Fibroblast of lung (primary cell): ENCODE results near the gene NIPSNAP2.
"Not testable (repeated sequence)": the region's sequence is repeated elsewhere in the genome, so short reads cannot be mapped to it uniquely, and the experiment has no call there.

Source experiments
- EZH2 ChIP-seq: IDR thresholded peaks from 2 replicates; pipeline ENCODE4 v1.5.1; 2012; ENCODE audit warnings: low read length, control low read depth, mild to moderate bottlenecking; ENCODE audit errors: missing control alignments
- TF ChIP-seq, protein P1 (sequence below), 2 donors: IDR thresholded peaks in 1 of 2; conservative IDR thresholded peaks in 1 of 2; 1 replicate in 1 of 2; 2 replicates in 1 of 2; pipeline ENCODE4 v1.5.1; 2011 to 2012; ENCODE audit warnings: low read length in 2 of 2, control low read depth in 1 of 2, inconsistent platforms in 1 of 2, low read depth in 1 of 2, mild to moderate bottlenecking in 1 of 2

DNA sequence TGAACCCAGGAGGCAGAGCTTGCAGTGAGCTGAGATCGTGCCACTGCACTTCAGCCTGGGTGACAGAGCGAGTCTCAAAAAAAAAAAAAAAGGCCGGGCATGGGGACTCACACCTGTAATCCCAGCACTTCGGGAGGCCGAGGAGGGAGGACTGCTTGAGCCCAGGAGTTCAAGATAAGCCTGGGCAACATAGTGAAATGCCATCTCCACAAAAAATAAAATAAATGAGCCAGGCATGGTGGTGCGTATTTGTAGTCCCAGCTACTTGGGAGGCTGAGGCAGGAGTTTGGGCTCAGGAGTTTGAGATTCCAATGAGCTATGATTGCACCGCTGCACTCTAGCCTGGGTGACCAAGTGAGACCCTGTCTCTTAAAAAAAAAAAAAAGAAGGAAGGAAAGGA is 68.2 kb downstream of the NIPSNAP2 start:
- TF ChIP-seq, protein P1, sequence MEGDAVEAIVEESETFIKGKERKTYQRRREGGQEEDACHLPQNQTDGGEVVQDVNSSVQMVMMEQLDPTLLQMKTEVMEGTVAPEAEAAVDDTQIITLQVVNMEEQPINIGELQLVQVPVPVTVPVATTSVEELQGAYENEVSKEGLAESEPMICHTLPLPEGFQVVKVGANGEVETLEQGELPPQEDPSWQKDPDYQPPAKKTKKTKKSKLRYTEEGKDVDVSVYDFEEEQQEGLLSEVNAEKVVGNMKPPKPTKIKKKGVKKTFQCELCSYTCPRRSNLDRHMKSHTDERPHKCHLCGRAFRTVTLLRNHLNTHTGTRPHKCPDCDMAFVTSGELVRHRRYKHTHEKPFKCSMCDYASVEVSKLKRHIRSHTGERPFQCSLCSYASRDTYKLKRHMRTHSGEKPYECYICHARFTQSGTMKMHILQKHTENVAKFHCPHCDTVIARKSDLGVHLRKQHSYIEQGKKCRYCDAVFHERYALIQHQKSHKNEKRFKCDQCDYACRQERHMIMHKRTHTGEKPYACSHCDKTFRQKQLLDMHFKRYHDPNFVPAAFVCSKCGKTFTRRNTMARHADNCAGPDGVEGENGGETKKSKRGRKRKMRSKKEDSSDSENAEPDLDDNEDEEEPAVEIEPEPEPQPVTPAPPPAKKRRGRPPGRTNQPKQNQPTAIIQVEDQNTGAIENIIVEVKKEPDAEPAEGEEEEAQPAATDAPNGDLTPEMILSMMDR (conservative IDR thresholded peaks at IDR 0.05 in 1 of 2, IDR thresholded peaks at IDR 0.05 in 1 of 2; ENCODE audit: low read depth in 1 of 2, low read length in 2 of 2) = not testable (repeated sequence)
- TF ChIP-seq EZH2 = not testable (repeated sequence)
